GM15510 (cell line): ENCODE results near the gene SGK1.
A peak's percentile ranks its signal among the peaks of the same experiment; 100 is the strongest.

Source experiments
- POLR2A ChIP-seq: IDR thresholded peaks from 3 replicates; pipeline ENCODE4 v1.6.1; 2011; ENCODE audit warnings: borderline replicate concordance; ENCODE audit not compliant: insufficient read length; ENCODE audit errors: extremely low read depth

SGK1 gene

DNA sequence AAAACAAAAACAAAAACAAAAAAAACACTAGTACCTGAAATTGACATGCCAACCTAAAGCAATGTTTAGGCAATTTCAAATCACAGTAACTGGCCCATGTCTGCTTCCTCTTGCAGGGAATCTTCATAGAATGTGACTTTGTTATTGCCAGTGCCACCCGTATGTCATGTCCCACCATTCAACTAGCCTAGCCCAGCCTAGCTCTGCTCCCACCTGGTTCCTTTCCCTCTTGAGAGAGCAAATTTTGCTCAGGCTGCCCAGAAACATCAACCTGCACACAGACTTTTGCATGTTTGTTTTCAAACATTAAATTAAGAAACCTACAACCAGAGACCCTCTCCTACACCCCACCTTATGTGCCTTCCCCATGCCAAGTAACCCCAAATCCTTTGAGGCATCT is 140.7 kb downstream of the SGK1 start:
- TF ChIP-seq POLR2A: no peak

DNA sequence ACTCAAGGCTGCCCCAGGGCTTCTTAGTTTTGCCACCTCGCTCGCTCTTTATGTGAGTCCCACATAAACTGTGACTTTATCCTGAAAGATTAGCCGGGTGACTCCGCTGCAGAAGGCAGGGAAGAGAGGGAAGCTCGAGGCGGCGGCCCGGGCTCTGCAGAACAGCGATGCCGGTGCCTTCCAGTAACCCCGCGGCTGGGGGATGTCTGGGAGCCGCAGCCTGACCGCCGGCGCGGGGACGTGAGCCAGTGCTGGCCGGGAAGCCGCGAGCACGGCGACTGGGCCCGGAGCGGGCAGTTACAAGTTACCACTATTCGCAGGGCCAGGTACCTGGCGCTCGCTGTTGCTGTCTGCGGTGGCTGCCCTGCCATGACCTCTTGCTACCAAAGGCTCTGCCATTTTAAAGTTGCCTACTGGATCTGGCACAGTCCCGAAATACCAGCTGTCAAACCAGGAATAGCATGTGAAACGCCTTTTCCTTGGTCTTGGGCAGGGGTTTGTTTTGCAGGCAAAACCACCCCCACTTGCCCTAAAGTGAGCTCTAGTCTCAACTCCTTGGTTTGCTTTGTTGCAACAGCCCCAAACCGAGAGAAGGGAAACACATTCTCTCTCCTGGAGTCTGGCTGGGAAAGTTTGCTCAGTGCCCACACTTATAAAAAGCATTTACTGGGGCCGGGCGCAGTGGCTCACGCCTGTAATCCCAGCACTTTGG is 141.5 kb downstream of the SGK1 start:
- TF ChIP-seq POLR2A: no peak

DNA sequence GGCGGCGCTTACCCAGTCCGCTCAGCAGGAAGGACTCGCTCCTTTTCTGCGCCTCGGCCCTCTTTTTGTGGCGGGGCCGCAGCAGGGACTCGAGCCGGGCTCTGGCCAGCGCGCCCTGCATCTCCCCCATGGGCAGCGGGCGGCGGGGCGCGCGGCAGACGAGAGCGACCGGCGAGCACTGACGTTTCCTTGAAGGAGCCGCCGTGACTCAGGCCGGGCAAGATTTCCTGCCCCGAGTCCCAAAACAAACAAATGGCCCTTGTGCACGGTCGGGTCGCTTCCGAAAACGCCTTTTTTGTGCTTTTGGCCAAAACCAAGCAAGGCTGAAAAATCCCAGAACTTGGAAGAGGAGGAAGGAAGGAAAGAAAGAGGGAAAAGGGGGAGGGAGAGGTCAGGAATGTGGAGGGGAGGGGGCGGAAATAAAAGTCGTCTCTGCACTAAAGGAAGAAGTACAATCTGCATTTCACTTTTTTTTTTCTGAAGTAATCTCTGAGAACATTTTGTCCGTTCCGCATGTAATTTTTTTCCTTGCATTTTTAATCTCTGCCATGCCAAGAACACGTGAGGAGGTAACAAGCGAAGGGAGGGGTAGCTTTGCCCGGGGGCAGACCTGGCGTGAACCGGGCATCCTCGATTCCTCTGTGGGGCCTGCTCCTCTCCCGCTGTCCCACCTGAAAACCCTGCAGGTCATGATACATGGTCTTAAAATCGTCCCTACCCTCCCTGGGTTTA is 142.2 kb downstream of the SGK1 start:
- TF ChIP-seq POLR2A: no peak

DNA sequence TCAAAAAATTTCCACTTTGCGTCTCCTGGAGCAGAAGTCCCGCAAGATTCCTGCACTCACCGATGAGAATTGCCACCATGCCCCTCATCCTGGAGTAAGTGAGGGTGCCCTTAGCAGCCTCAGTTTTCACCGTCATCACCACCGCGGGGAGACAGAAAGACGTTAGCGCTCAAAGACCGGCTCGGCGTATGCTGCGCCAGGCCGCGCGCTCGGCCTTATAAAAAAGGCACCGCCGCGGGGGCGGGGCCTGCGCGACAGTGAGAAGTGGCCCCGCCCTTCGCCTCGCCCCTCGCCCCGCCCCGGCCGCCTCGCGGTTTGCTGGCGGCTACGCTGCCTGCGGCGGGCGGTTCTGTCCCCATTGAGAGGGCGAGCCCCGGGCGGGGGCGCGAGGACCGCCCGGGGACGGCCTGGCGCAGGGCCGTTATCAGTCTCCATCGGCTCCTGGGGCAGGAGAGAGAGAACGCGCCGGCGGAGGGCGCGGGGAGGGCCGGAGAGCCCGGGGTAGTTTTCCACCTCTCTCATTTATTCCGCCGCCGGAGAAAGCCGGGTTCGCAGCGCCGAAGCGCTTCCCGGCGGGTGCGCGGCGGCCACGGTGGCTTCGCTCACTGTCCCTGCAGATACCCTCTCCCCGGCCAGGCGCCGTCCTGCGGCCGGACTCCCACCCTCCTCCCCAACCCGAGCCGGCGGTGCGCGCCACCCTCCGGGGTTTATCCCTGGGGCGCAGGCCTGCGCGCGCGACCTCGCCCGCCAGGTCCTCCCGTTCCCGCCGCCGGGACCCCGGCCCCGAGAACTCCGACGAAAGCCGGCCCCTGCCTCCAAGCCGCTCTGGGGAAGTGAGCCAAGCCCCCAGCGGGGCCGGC is 143.0 kb downstream of the SGK1 start:
- peak; percentile 92 for TF ChIP-seq POLR2A

DNA sequence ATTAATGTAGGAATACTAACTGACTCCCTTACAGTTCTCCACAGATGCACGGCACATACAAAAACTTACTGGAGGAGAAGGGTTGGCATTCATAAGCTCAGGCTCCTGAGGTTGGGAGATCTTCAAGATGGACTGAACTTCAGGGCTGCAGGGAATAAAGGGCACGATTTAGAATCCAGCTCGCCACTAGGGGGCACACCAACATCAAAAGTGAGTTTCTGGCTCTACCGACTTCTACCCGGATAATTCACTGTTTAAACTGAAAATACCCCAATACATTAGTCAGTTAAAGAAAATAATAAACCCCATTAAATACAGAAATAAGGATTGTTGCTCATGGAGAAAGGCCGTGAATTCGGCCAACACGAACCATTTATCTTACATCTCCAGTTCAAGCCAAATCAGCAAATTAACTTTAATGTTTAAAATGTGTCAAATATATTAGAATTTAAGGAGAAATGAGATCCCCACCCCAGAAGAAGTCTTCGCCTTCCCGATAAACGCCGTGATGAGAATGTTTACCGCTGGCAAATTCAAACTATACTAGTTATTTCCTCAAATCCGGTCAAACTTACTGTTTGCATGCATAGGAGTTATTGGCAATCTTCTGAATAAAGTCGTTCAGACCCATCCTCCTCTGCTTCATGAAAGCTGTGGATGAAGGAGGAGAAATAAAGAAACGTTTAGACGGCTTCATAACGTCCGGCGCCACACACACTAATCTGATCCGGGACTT is 143.8 kb downstream of the SGK1 start:
- no peak for TF ChIP-seq POLR2A

DNA sequence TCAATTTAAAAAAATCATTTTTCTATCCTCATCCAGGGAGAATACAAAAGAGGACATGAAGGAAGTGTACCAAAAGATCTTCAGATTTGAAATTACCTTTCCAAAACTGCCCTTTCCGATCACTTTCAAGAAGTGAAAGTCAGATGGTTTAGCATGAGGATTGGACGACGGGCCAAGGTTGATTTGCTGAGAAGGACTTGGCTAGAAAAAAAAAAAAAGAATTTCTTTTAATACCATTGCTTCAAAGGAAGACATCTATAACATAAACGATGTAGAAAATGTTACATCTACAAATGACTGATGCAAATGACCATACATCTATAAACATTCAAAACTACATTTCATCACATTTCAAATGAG is 144.6 kb downstream of the SGK1 start:
- TF ChIP-seq POLR2A: no peak

DNA sequence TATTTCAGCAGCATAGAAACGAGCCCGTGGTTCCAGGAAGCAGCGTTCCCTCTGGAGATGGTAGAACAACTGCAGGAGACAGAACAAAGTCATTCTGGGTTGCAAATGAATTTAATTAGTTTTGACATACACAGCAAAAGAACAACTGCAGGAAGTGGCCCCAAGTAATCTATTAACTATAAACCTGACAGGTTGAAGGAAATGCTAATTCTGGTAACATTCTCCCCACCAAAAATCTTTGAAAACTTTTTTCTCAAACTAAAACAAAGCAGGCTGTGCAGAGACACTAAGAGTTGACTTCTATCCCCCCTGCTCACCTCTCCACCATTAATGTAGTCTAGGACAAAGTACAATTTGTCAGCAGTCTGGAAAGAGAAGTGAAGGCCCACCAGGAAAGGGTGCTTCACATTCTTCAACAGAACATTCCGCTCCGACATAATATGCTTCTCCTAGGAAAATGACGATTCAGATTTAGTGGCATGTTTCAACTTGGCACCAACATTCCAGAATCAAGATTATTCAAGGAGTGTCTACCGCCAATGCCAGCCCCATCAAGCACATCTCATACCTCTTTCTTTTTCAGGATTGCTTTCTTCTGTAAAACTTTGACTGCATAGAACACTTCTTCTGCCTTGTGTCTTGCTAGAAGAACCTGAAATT is 145.1 kb downstream of the SGK1 start:
- TF ChIP-seq POLR2A: no peak

DNA sequence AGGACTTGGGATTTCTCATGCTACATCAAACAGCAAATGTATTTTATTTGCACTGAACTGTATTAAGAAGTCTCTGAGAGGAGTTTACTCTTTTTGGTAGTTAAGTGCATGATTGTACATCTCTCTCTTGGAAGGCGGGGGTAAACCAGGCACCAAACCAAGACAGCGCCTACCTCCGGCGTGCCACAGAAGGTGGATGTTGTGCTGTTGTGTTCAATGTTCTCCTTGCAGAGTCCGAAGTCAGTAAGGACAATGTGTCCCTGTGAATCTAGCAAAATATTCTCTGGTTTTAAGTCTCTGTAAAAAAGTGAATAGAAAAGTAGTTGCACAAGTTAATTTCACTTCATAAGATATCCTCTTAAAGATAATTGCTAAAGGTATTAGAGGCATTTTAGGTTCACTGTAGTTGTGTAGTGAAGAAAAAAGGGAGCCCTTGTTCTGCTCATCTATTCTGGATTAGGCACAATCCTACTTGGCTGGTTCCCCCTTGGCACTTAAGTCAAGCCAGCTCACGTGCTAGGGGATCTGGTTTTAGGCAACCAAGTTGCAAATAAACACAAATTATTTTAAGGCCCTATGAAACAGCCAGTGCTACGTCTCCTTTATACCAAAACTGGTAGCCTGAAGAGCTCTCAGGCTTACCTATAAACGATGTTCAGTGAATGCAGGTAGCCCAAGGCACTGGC is 145.7 kb downstream of the SGK1 start:
- TF ChIP-seq POLR2A: no peak

DNA sequence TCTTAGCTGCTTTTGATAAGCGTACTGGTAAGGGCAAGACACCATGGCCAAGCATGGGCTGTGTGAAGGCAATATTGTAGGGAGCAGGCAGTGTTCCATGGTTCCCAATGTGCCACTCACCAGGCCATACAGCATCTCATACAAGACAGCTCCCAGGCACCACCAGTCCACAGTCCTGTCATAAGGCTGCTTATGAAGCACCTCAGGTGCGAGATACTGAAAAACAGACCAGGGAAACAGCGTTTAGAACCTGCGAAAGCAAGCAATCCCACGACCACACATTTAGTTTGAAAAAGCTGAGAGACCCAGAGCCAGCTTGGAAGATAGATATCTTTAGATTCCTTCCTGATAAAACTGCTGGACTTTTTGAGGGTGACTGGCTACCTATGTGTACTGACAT is 146.4 kb downstream of the SGK1 start:
- no peak for TF ChIP-seq POLR2A

DNA sequence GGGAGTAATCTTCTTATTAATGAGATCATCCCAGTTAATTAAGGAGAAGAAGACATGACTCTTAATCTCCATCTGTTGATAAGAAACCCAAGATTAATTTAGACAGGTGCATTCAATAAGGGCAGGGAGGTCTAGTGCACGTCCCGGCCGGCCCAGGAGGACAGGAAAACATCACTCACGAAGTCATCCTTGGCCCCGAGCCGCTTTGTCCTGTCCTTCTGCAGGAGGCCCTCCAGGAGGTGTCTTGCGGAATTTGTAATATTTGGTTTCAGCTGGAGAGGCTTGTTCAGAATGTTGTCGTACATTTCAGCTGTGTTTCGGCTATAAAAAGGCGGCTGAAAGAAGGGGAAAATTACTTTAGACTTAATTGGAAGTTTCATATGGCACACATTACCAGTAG is 147.1 kb downstream of the SGK1 start:
- TF ChIP-seq POLR2A: no peak

DNA sequence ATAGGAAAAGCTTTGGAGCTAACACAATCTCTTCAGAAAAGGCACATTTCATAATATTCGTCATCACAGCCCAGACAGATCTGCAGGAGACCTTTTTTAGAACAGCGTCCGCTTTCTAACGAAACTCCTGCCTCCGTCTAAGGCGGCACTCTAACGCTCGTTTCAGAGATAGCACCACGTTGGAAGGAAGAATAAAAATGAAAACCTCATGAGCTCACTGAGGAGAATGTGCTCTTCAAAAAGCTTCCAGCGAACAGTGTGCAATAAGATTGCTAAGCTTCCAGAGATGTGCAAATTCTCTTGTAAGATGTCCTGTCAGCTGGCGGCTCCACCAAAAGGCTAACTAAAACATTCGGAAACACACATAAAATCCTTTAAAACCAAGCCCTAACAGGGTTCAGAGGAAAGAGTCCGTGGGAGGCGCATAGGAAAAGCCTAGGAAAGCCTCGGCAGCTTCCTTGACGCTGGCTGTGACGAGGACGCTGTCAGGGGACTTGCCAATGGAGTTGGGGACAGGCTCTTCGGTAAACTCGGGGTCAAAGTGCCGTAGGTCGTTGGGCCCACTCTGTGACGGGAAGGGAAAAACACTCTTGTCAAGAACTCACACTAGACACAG is 147.9 kb downstream of the SGK1 start:
- no peak for TF ChIP-seq POLR2A

DNA sequence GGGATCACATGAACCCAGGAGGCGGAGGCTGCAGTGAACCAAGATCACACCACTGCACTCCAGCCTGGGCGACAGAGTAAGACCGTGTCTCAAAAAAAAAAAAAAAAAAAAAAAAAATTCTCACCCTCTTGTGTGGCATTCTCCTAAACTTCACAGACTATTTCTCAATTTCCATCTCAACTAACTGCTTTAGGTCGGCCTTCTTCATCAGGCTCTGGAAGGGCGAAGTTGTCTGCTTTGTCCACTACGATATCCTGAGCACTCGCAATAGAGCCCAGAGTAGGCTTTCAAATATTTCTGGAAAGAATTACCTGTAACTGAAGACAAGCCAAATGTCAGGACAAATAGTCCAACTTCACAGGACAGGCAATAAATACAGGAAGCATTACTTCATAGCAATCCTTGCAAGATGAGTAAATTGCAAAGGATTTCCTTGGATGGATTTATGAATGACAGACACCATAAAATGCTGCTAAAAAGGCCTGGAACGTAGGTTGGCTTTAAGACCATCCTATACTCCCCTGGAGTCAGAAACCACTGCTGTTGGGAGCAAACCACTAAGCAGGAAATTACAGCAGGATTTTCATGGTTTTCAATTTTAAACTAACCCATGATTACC is 149.2 kb downstream of the SGK1 start:
- no peak for TF ChIP-seq POLR2A
